Dendritic cell treated with granulocyte-macrophage colony-stimulating factor and Interleukin-4, amounts not matched to agents 40 ng/mL and 50 ng/mL, for 4 days (primary cell): ENCODE data around the gene ARPC4.

Experiments
- H3K27ac Mint-ChIP-seq: one replicate; pipeline ENCODE4 v1.8.0; 2022; ENCODE audit warnings: mild to moderate bottlenecking, mixed read lengths
- H3K27me3 Mint-ChIP-seq: one replicate; pipeline ENCODE4 v1.8.0; 2022; ENCODE audit warnings: mild to moderate bottlenecking, mixed read lengths
- H3K36me3 Mint-ChIP-seq: one replicate; pipeline ENCODE4 v1.8.0; 2022; ENCODE audit warnings: low read depth, mixed read lengths
- H3K4me1 Mint-ChIP-seq: one replicate; pipeline ENCODE4 v1.8.0; 2022; ENCODE audit warnings: low read depth, mixed read lengths
- H3K4me3 Mint-ChIP-seq: one replicate; pipeline ENCODE4 v1.8.0; 2022; ENCODE audit warnings: mild to moderate bottlenecking, moderate library complexity, mixed read lengths
- H3K9me3 Mint-ChIP-seq: one replicate; pipeline ENCODE4 v1.8.0; 2022; ENCODE audit warnings: mixed read lengths
- intact Hi-C: fragments of 100-400 bp; cut with micrococcal nuclease; formaldehyde crosslinking; loops from one replicate; pipeline ENCODE4 v1.15.0; 2022

The ARPC4 gene

GRCh38 chr3:9792405-9793160 is at the start of gene ARPC4, which contains the start of gene TADA3:
TSS of gene ARPC4 (plus strand) at chr3:9793082. CDS start at chr3:9793122, 40 bp downstream.
TSS of gene TADA3 (minus strand) at chr3:9792473. CDS start at chr3:9791466, 1,007 bp downstream.
- Mint-ChIP-seq H3K4me3 (peak within 1 kb of the TSS; percentile 95), H3K4me1 (peaks cover 59% of the 10 kb centered on the region), H3K27me3 (no peaks in the 10 kb centered on the region), H3K9me3 (no peaks in the 10 kb centered on the region), H3K36me3 (peaks cover 94% of the 10 kb centered on the region), H3K27ac (peak within 1 kb of the TSS; percentile 100)
- intact Hi-C loops, result loop anchor here (1.0 to 2.0 kb wide), 2 partner anchors 42 to 61 kb away; partner anchors contain the start of gene BRPF1

GRCh38 chr3:9743548-9743947 is 49.3 kb upstream of the ARPC4 start:
- H3K9me3 Mint-ChIP-seq, result no peaks in the 10 kb centered on the region
- no peak overlapping the region for H3K27ac Mint-ChIP-seq
- intact Hi-C loops, result no loop called here
- H3K36me3 Mint-ChIP-seq, result peaks cover 100% of the 10 kb centered on the region
- H3K4me1 Mint-ChIP-seq, result peaks cover 14% of the 10 kb centered on the region
- no peaks in the 10 kb centered on the region for H3K27me3 Mint-ChIP-seq
- H3K4me3 Mint-ChIP-seq, result no peak overlapping the region

GRCh38 chr3:9744162-9744561 is 48.7 kb upstream of the ARPC4 start:
- Mint-ChIP-seq H3K4me1 (peaks cover 16% of the 10 kb centered on the region), H3K36me3 (peaks cover 100% of the 10 kb centered on the region), H3K27ac (no peak overlapping the region), H3K4me3 (no peak overlapping the region), H3K9me3 (no peaks in the 10 kb centered on the region), H3K27me3 (no peaks in the 10 kb centered on the region)
- intact Hi-C loops, result no loop called here

GRCh38 chr3:9745521-9745920 is 47.4 kb upstream of the ARPC4 start:
- no peaks in the 10 kb centered on the region for H3K9me3 Mint-ChIP-seq
- intact Hi-C loops, result no loop called here
- peaks cover 97% of the 10 kb centered on the region for H3K36me3 Mint-ChIP-seq
- no peak overlapping the region for H3K4me3 Mint-ChIP-seq
- H3K4me1 Mint-ChIP-seq, result peaks cover 19% of the 10 kb centered on the region
- H3K27ac Mint-ChIP-seq, result no peak overlapping the region
- H3K27me3 Mint-ChIP-seq, result no peaks in the 10 kb centered on the region

GRCh38 chr3:9746330-9746729 is 46.6 kb upstream of the ARPC4 start:
- Mint-ChIP-seq H3K27ac (no peak overlapping the region), H3K9me3 (no peaks in the 10 kb centered on the region), H3K27me3 (no peaks in the 10 kb centered on the region), H3K4me3 (no peak overlapping the region), H3K4me1 (peaks cover 25% of the 10 kb centered on the region), H3K36me3 (peaks cover 92% of the 10 kb centered on the region)
- intact Hi-C loops, result no loop called here

- H3K27me3 Mint-ChIP-seq, result no peaks in the 10 kb centered on the region
- H3K4me1 Mint-ChIP-seq, result peaks cover 33% of the 10 kb centered on the region
- H3K27ac Mint-ChIP-seq, result no peak overlapping the region
- intact Hi-C loops, result no loop called here
- peaks cover 92% of the 10 kb centered on the region for H3K36me3 Mint-ChIP-seq
- H3K4me3 Mint-ChIP-seq, result no peak overlapping the region
- no peaks in the 10 kb centered on the region for H3K9me3 Mint-ChIP-seq
These were observed 45.6 kb upstream of the ARPC4 start for GRCh38 chr3:9747267-9747666.

GRCh38 chr3:9748031-9748430 is 44.9 kb upstream of the ARPC4 start:
- Mint-ChIP-seq H3K27ac (no peak overlapping the region), H3K27me3 (no peaks in the 10 kb centered on the region), H3K4me3 (no peak overlapping the region), H3K36me3 (peaks cover 92% of the 10 kb centered on the region), H3K9me3 (no peaks in the 10 kb centered on the region), H3K4me1 (peaks cover 33% of the 10 kb centered on the region)
- intact Hi-C loops, result loop anchor here (2.0 kb wide), 1 partner anchor 13 kb away; no protein-coding TSS in a partner anchor

- peak overlapping the region; percentile 92 for H3K27ac Mint-ChIP-seq
These were observed 43.6 kb upstream of the ARPC4 start for GRCh38 chr3:9749296-9749644.

GRCh38 chr3:9749645-9750555 is 43.0 kb upstream of the ARPC4 start, which contains the start of gene OGG1:
TSS of gene OGG1 (plus strand) at chr3:9749952. CDS start at chr3:9750287, 335 bp downstream.
- Mint-ChIP-seq H3K4me3 (peak within 1 kb of the TSS; percentile 85), H3K27ac (peak within 1 kb of the TSS; percentile 92), H3K9me3 (no peaks in the 10 kb centered on the region), H3K4me1 (peaks cover 42% of the 10 kb centered on the region), H3K27me3 (no peaks in the 10 kb centered on the region), H3K36me3 (peaks cover 90% of the 10 kb centered on the region)
- intact Hi-C loops, result loop anchor here (2.0 kb wide), 2 partner anchors 15 to 43 kb away; partner anchors contain the start of genes ARPC4 and TADA3

More at GRCh38 chr3:9749296-9749644, 43.6 kb upstream of the ARPC4 start:
- H3K4me3 Mint-ChIP-seq, result peak overlapping the region; percentile 85
- intact Hi-C loops, result loop anchor here (2.0 kb wide), 1 partner anchor 14 kb away; no protein-coding TSS in a partner anchor
- no peaks in the 10 kb centered on the region for H3K27me3 Mint-ChIP-seq
- H3K9me3 Mint-ChIP-seq, result no peaks in the 10 kb centered on the region
- H3K36me3 Mint-ChIP-seq, result peaks cover 90% of the 10 kb centered on the region
- peaks cover 36% of the 10 kb centered on the region for H3K4me1 Mint-ChIP-seq

GRCh38 chr3:9750556-9751411 is 42.1 kb upstream of the ARPC4 start:
- H3K4me1 Mint-ChIP-seq, result peaks cover 47% of the 10 kb centered on the region
- H3K27ac Mint-ChIP-seq, result peak overlapping the region; percentile 92
- peak overlapping the region; percentile 85 for H3K4me3 Mint-ChIP-seq
- intact Hi-C loops, result loop anchor here (2.0 kb wide), 1 partner anchor 42 kb away; the partner anchor contains the start of genes ARPC4 and TADA3
- peaks cover 88% of the 10 kb centered on the region for H3K36me3 Mint-ChIP-seq
- H3K9me3 Mint-ChIP-seq, result no peaks in the 10 kb centered on the region
- H3K27me3 Mint-ChIP-seq, result no peaks in the 10 kb centered on the region

- Mint-ChIP-seq H3K27me3 (no peaks in the 10 kb centered on the region), H3K36me3 (peaks cover 91% of the 10 kb centered on the region), H3K27ac (peak overlapping the region; percentile 6), H3K4me3 (no peak overlapping the region), H3K4me1 (peaks cover 38% of the 10 kb centered on the region), H3K9me3 (no peaks in the 10 kb centered on the region)
- intact Hi-C loops, result no loop called here
These were observed 38.2 kb upstream of the ARPC4 start for GRCh38 chr3:9754678-9755077.

- Mint-ChIP-seq H3K4me1 (peaks cover 30% of the 10 kb centered on the region), H3K9me3 (no peaks in the 10 kb centered on the region), H3K4me3 (no peak overlapping the region), H3K27me3 (no peaks in the 10 kb centered on the region), H3K36me3 (peaks cover 96% of the 10 kb centered on the region), H3K27ac (no peak overlapping the region)
- intact Hi-C loops, result no loop called here
These were observed 35.5 kb upstream of the ARPC4 start for GRCh38 chr3:9757427-9757826.
